Naive thymus-derived CD4-positive, alpha-beta T cell (primary cell): ENCODE results near the gene ISCU. TPM values are rescaled to one million over a fixed set of nuclear protein-coding genes. Genes with fewer than 3 reads are reported as not detected.

Experiments used
- ATAC-seq: fragments of 150-1000 bp; cut with Tn5 transposase; 2 replicates; pipeline ENCODE4 v1.10.0; 2021; ENCODE audit warnings: mild to moderate bottlenecking, moderate library complexity
- CTCF ChIA-PET: fragments of 350-600 bp; sonication (Branson Sonifier 250); formaldehyde crosslinking; loops from one replicate; lab custom pipeline; 2021; ENCODE audit warnings: antibody characterized with exemption; lab: Charles Lee
- POLR2A ChIA-PET: fragments of 350-600 bp; sonication (Branson Sonifier 250); formaldehyde crosslinking; loops from one replicate; lab custom pipeline; 2021; ENCODE audit warnings: antibody characterized with exemption, inconsistent platforms; lab: Charles Lee
- DNase-seq, 9 donors: peaks; one replicate each; pipeline versions ENCODE4 v3.0.0 to v3.0.0-alpha.2; 2020 to 2022; ENCODE audit warnings: mixed read lengths in 1 of 9
- H3K27ac ChIP-seq: one replicate; pipeline ENCODE4 v1.7.0; 2013; ENCODE audit warnings: mild to moderate bottlenecking, low read depth, low read length, moderate library complexity
- H3K27me3 ChIP-seq, 2 donors: one replicate each; pipeline ENCODE4 v1.7.0; 2013; ENCODE audit warnings: low read length in 2 of 2, mild to moderate bottlenecking in 2 of 2, moderate library complexity in 2 of 2; ENCODE audit not compliant: control insufficient read depth in 2 of 2, insufficient read depth in 2 of 2
- H3K36me3 ChIP-seq, 3 experiments: 1 replicate in 2 of 3; 2 replicates in 1 of 3; pipeline ENCODE4 v1.7.0; 2013; ENCODE audit warnings: low read length in 3 of 3, mild to moderate bottlenecking in 3 of 3, moderate library complexity in 1 of 3; ENCODE audit not compliant: insufficient read depth in 3 of 3, control insufficient read depth in 2 of 3
- H3K4me1 ChIP-seq, 2 donors: one replicate each; pipeline ENCODE4 v1.7.0; 2013; ENCODE audit warnings: low read length in 2 of 2, mild to moderate bottlenecking in 2 of 2, moderate library complexity in 1 of 2; ENCODE audit not compliant: control insufficient read depth in 2 of 2, insufficient read depth in 2 of 2
- H3K4me3 ChIP-seq: 2 replicates; pipeline ENCODE4 v1.7.0; 2013; ENCODE audit warnings: mild to moderate bottlenecking, low read length
- H3K9me3 ChIP-seq, 3 experiments: 1 replicate in 2 of 3; 2 replicates in 1 of 3; pipeline ENCODE4 v1.7.0; 2013; ENCODE audit warnings: low read length in 3 of 3; ENCODE audit not compliant: control insufficient read depth in 2 of 3
- H3K27ac Mint-ChIP-seq, 9 donors: one replicate each; pipeline ENCODE4 v1.8.0; 2020 to 2022; ENCODE audit warnings: mixed read lengths in 9 of 9, mild to moderate bottlenecking in 8 of 9, moderate library complexity in 5 of 9, inconsistent platforms in 2 of 9
- H3K27me3 Mint-ChIP-seq, 5 donors: one replicate each; pipeline ENCODE4 v1.8.0; 2021 to 2022; ENCODE audit warnings: mixed read lengths in 5 of 5, mild to moderate bottlenecking in 1 of 5
- H3K36me3 Mint-ChIP-seq, 5 donors: one replicate each; pipeline ENCODE4 v1.8.0; 2020 to 2022; ENCODE audit warnings: mixed read lengths in 5 of 5, mild to moderate bottlenecking in 3 of 5, inconsistent platforms in 1 of 5
- H3K4me1 Mint-ChIP-seq, 7 donors: one replicate each; pipeline ENCODE4 v1.8.0; 2020 to 2022; ENCODE audit warnings: mixed read lengths in 7 of 7, mild to moderate bottlenecking in 3 of 7, inconsistent platforms in 1 of 7
- H3K4me3 Mint-ChIP-seq, 10 donors: one replicate each; pipeline ENCODE4 v1.8.0; 2020 to 2022; ENCODE audit warnings: mild to moderate bottlenecking in 10 of 10, mixed read lengths in 10 of 10, moderate library complexity in 6 of 10, inconsistent platforms in 2 of 10
- H3K9me3 Mint-ChIP-seq, 11 donors: one replicate each; pipeline ENCODE4 v1.8.0; 2020 to 2022; ENCODE audit warnings: mixed read lengths in 11 of 11, mild to moderate bottlenecking in 4 of 11, inconsistent platforms in 1 of 11, moderate library complexity in 1 of 11
- intact Hi-C, 2 donors: fragments of 100-400 bp; cut with micrococcal nuclease; formaldehyde crosslinking; loops; one replicate each; pipeline ENCODE4 v1.15.1; 2023
- polyA plus RNA-seq, 2 donors: library from polyadenylated mRNA; unstranded; fragments of 300-500 nt; fragmentation: Illumina TruSeq; gene quantifications; one replicate each; pipeline ENCODE4 v1.2.3, GENCODE V29; 2021
- total RNA-seq, 6 experiments: library from RNA in 5 of 6; stranded (reverse) in 5 of 6; gene quantifications; 1 replicate in 5 of 6; 2 replicates in 1 of 6; pipeline ENCODE4 v1.2.3 and lab custom pipeline; 2021 to 2026

ISCU gene
- total and polyA plus RNA-seq, 7 experiments from 2014 or later, result 51.7 to 401 (median 197) TPM

- ATAC-seq, result no peak
- Mint-ChIP-seq H3K36me3 (no peaks in the 10 kb centered on the region), H3K27me3 (no peaks in the 10 kb centered on the region), H3K9me3 (no peaks in the 10 kb centered on the region), H3K27ac (no peak overlapping the region), H3K4me3 (no peak overlapping the region), H3K4me1 (peaks cover 0 to 1% (median 0%) of the 10 kb centered on the region in 7 donors)
- ChIA-PET CTCF (no interaction called here), POLR2A (no interaction called here)
- no peaks in the 10 kb centered on the region for H3K4me1 ChIP-seq
- no peak overlapping the region for H3K27ac ChIP-seq
- no peaks in the 10 kb centered on the region for H3K9me3 ChIP-seq
- no peak overlapping the region for H3K4me3 ChIP-seq
- DNase-seq, result no peak
- intact Hi-C loops, result no loop called here
- H3K36me3 ChIP-seq, result no peaks in the 10 kb centered on the region
- no peaks in the 10 kb centered on the region for H3K27me3 ChIP-seq
Observed at GRCh38 chr12:108592033-108592909, 29.9 kb downstream of the ISCU start.

GRCh38 chr12:108594323-108594903, 32.0 kb downstream of the ISCU start:
- CTCF ChIA-PET, result no interaction called here
- H3K4me3 Mint-ChIP-seq, result no peak overlapping the region
- intact Hi-C loops, result no loop called here
- ATAC-seq (no peak), DNase-seq (no peak)
- H3K27ac Mint-ChIP-seq, result peak overlapping the region in 1 of 9 donors; percentile 12
- peaks cover 0 to 3% (median 0%) of the 10 kb centered on the region in 7 donors for H3K4me1 Mint-ChIP-seq
- H3K27me3 ChIP-seq, result no peaks in the 10 kb centered on the region
- POLR2A ChIA-PET, result no interaction called here
- H3K4me3 ChIP-seq, result no peak overlapping the region
- H3K27me3 Mint-ChIP-seq, result no peaks in the 10 kb centered on the region
- H3K27ac ChIP-seq, result no peak overlapping the region
- H3K36me3 Mint-ChIP-seq, result no peaks in the 10 kb centered on the region
- no peaks in the 10 kb centered on the region for H3K4me1 ChIP-seq
- H3K36me3 ChIP-seq, result no peaks in the 10 kb centered on the region
- H3K9me3 Mint-ChIP-seq, result no peaks in the 10 kb centered on the region
- H3K9me3 ChIP-seq, result no peaks in the 10 kb centered on the region

GRCh38 chr12:108594960-108595710, 32.7 kb downstream of the ISCU start:
- no peaks in the 10 kb centered on the region for H3K27me3 ChIP-seq
- ChIA-PET CTCF (no interaction called here), POLR2A (no interaction called here)
- H3K36me3 Mint-ChIP-seq, result no peaks in the 10 kb centered on the region
- H3K9me3 ChIP-seq, result no peaks in the 10 kb centered on the region
- no peak overlapping the region for H3K4me3 ChIP-seq
- no peak for DNase-seq
- H3K27ac Mint-ChIP-seq, result no peak overlapping the region
- H3K27ac ChIP-seq, result no peak overlapping the region
- intact Hi-C loops, result no loop called here
- peaks cover 0 to 3% (median 0%) of the 10 kb centered on the region in 7 donors for H3K4me1 Mint-ChIP-seq
- no peaks in the 10 kb centered on the region for H3K9me3 Mint-ChIP-seq
- H3K4me1 ChIP-seq, result no peaks in the 10 kb centered on the region
- no peak overlapping the region for H3K4me3 Mint-ChIP-seq
- H3K27me3 Mint-ChIP-seq, result no peaks in the 10 kb centered on the region
- no peak for ATAC-seq
- H3K36me3 ChIP-seq, result no peaks in the 10 kb centered on the region

GRCh38 chr12:108595711-108596647, 33.6 kb downstream of the ISCU start:
- H3K9me3 ChIP-seq, result no peaks in the 10 kb centered on the region
- ATAC-seq (no peak), DNase-seq (no peak)
- Mint-ChIP-seq H3K4me1 (peaks cover 0 to 3% (median 0%) of the 10 kb centered on the region in 7 donors), H3K27me3 (no peaks in the 10 kb centered on the region), H3K9me3 (no peaks in the 10 kb centered on the region), H3K4me3 (no peak overlapping the region), H3K36me3 (no peaks in the 10 kb centered on the region), H3K27ac (no peak overlapping the region)
- H3K4me1 ChIP-seq, result no peaks in the 10 kb centered on the region
- H3K27ac ChIP-seq, result no peak overlapping the region
- no peak overlapping the region for H3K4me3 ChIP-seq
- CTCF ChIA-PET, result no interaction called here
- POLR2A ChIA-PET, result no interaction called here
- H3K36me3 ChIP-seq, result no peaks in the 10 kb centered on the region
- H3K27me3 ChIP-seq, result no peaks in the 10 kb centered on the region
- intact Hi-C loops, result no loop called here

DNA sequence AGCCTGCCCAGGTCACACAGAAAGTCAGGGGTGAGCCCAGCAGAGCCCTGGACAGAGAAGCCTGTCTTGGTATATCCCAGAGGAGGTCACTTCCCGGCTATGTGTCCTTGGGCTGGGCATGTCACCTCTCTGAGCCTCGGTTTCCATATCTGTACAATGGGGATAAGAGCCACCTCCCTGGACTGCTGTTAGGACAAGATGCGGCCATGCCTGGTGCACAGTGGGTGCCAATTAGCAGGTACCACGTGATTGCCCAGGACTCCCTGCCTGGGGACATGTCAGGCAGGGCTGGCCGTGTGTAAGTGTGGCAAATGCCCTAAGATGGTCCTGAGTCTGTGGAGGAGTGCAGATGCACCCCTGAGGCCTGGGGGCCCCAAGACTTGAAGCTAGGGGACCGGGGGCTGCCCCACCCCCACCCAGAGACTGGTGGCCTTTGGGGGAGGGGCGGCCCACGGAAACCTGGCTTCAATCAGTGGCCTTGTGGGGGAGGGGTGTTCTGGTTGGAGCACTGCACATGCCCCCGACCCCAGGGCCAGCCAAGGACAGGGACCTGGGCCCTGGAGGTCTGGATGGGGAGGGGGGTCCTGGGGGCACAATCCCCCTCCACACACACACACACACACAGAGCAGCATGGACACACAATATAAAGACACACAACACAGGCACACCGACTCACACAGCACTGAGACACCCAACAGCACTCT, 34.6 kb downstream of the ISCU start:
- no peaks in the 10 kb centered on the region for H3K36me3 ChIP-seq
- no peaks in the 10 kb centered on the region for H3K36me3 Mint-ChIP-seq
- H3K9me3 ChIP-seq, result no peaks in the 10 kb centered on the region
- DNase-seq (no peak), ATAC-seq (no peak)
- no peak overlapping the region for H3K4me3 ChIP-seq
- no peaks in the 10 kb centered on the region for H3K27me3 Mint-ChIP-seq
- H3K9me3 Mint-ChIP-seq, result no peaks in the 10 kb centered on the region
- ChIA-PET POLR2A (no interaction called here), CTCF (no interaction called here)
- H3K27ac Mint-ChIP-seq, result peak overlapping the region in 3 of 9 donors; percentile 7 to 59 (median 19)
- H3K4me3 Mint-ChIP-seq, result no peak overlapping the region
- no peak overlapping the region for H3K27ac ChIP-seq
- no peaks in the 10 kb centered on the region for H3K4me1 ChIP-seq
- no peaks in the 10 kb centered on the region for H3K27me3 ChIP-seq
- H3K4me1 Mint-ChIP-seq, result peaks cover 0 to 3% (median 0%) of the 10 kb centered on the region in 7 donors
- intact Hi-C loops, result no loop called here
